Upper lobe of left lung (tissue), 6 donors: ENCODE results near the gene SMIM44. TPM values are rescaled to one million over a fixed set of nuclear protein-coding genes. Genes with fewer than 3 reads are reported as not detected.
"Not testable (repeated sequence)": the region's sequence is repeated elsewhere in the genome, so short reads cannot be mapped to it uniquely, and the experiment has no call there.

Experiments used
- ATAC-seq, 2 donors: fragments of 200-7000 bp; cut with Tn5 transposase; one replicate each; pipeline ENCODE4 v1.9.1; 2022; ENCODE audit warnings: mild to moderate bottlenecking in 2 of 2, moderate library complexity in 2 of 2; ENCODE audit not compliant: low FRiP score in 2 of 2
- DNase-seq, 2 donors: peaks; one replicate each; pipeline ENCODE4 v3.0.0-alpha.2; 2019 to 2020
- H3K27ac ChIP-seq, 4 donors: fragments of 200-600 bp; sonication (generic); one replicate each; pipeline ENCODE4 v1.5.1; 2016 to 2019
- H3K27me3 ChIP-seq, 4 donors: fragments of 200-600 bp; sonication (generic); one replicate each; pipeline ENCODE4 v1.5.1; 2017 to 2019
- H3K36me3 ChIP-seq, 4 donors: fragments of 200-600 bp; sonication (generic); one replicate each; pipeline ENCODE4 v1.5.1; 2016 to 2019
- H3K4me1 ChIP-seq, 4 donors: fragments of 200-600 bp; sonication (generic); one replicate each; pipeline ENCODE4 v1.5.1; 2018 to 2019
- H3K4me3 ChIP-seq, 4 donors: fragments of 200-600 bp; sonication (generic); one replicate each; pipeline ENCODE4 v1.5.1; 2017 to 2019; ENCODE audit warnings: mild to moderate bottlenecking in 2 of 4, moderate library complexity in 1 of 4
- H3K9me3 ChIP-seq, 4 donors: fragments of 200-600 bp; sonication (generic); one replicate each; pipeline ENCODE4 v1.5.1; 2018 to 2019
- CTCF ChIP-seq, 6 experiments: fragments of 450-650 bp in 4 of 6; fragments of 200-600 bp in 2 of 6; sonication (generic) in 2 of 6; IDR thresholded peaks; one replicate each; pipeline ENCODE4 v1.5.1; 2016 to 2019; ENCODE audit warnings: antibody characterized with exemption in 6 of 6
- EP300 ChIP-seq, 4 donors: sonication (generic); formaldehyde crosslinking; IDR thresholded peaks; one replicate each; pipeline ENCODE4 v1.5.1; 2017; ENCODE audit warnings: antibody characterized with exemption in 4 of 4, control low read depth in 2 of 4
- POLR2A ChIP-seq, 4 donors: fragments of 450-650 bp; IDR thresholded peaks; one replicate each; pipeline ENCODE4 v1.5.1; 2016 to 2017; ENCODE audit warnings: antibody characterized with exemption in 4 of 4, mild to moderate bottlenecking in 2 of 4
- POLR2AphosphoS5 ChIP-seq, 2 donors: sonication (generic); formaldehyde crosslinking; IDR thresholded peaks; one replicate each; pipeline ENCODE4 v1.5.1; 2017; ENCODE audit warnings: antibody characterized with exemption in 2 of 2
- WGBS, 2 donors: methylation state at CpG; one replicate each; pipeline ENCODE4 v1.1.5; 2017 to 2018; 5-methylcytosine and 5-hydroxymethylcytosine counted together
- total RNA-seq, 6 donors: library from RNA; depleted of rRNA in 4 of 6; stranded (reverse); fragments of >200 nt in 4 of 6; gene quantifications; one replicate each; pipeline versions ENCODE4 v1.1.0 to v1.2.1, GENCODE V29; 2016 to 2021
- donor health status: DM: no; HTN: no; CAD: no; lungs with moderate emphysema.
- donor health status: DM: no; HTN: yes; CAD: no; lungs with severe emphysema.

Gene SMIM44
- total RNA-seq, 6 donors from 2014 or later, result not detected

- no peaks in the 10 kb centered on the region for H3K27me3 ChIP-seq
- H3K36me3 ChIP-seq, result peaks cover 22 to 75% (median 56%) of the 10 kb centered on the region in 4 donors
- 90 to 92% methylated on average over 21 to 33 of the region's 37 CpGs for WGBS, 2 donors
- DNase-seq (peak in 1 of 2 donors; percentile 67), ATAC-seq (no peak)
- H3K9me3 ChIP-seq, result no peaks in the 10 kb centered on the region
- H3K27ac ChIP-seq, result peak overlapping the region in 2 of 4 donors; percentile 85 to 91
- H3K4me3 ChIP-seq, result no peak overlapping the region
- TF ChIP-seq POLR2A (IDR thresholded peaks at IDR 0.05), result no peak
- TF ChIP-seq CTCF (IDR thresholded peaks at IDR 0.05), result no peak
- no peak for TF ChIP-seq POLR2AphosphoS5 (IDR thresholded peaks at IDR 0.05)
- no peak for TF ChIP-seq EP300 (IDR thresholded peaks at IDR 0.05)
- peaks cover 24 to 51% (median 39%) of the 10 kb centered on the region in 4 donors for H3K4me1 ChIP-seq
These were observed 27.2 kb downstream of the SMIM44 start for GRCh38 chr19:3455960-3456601.

GRCh38 chr19:3455393-3455955, 27.8 kb downstream of the SMIM44 start:
- peak overlapping the region in 2 of 4 donors; percentile 17 to 85 for H3K27ac ChIP-seq
- TF ChIP-seq CTCF (IDR thresholded peaks at IDR 0.05), result no peak
- no peak for TF ChIP-seq EP300 (IDR thresholded peaks at IDR 0.05)
- no peak for ATAC-seq
- no peaks in the 10 kb centered on the region for H3K9me3 ChIP-seq
- peaks cover 26 to 48% (median 41%) of the 10 kb centered on the region in 4 donors for H3K4me1 ChIP-seq
- no peaks in the 10 kb centered on the region for H3K27me3 ChIP-seq
- H3K36me3 ChIP-seq, result peaks cover 22 to 77% (median 55%) of the 10 kb centered on the region in 4 donors
- H3K4me3 ChIP-seq, result no peak overlapping the region
- no peak for DNase-seq
- 84% methylated on average over 7 of the region's 7 CpGs for WGBS, 2 donors

- peaks cover 23 to 44% (median 39%) of the 10 kb centered on the region in 4 donors for H3K4me1 ChIP-seq
- DNase-seq, result no peak
- WGBS, 2 donors, result 93 to 97% methylated on average over 13 to 15 of the region's 15 CpGs
- H3K27ac ChIP-seq, result peak overlapping the region in 2 of 4 donors; percentile 53 to 85
- TF ChIP-seq POLR2A (IDR thresholded peaks at IDR 0.05) (no peak), POLR2AphosphoS5 (IDR thresholded peaks at IDR 0.05) (no peak), EP300 (IDR thresholded peaks at IDR 0.05) (no peak), CTCF (IDR thresholded peaks at IDR 0.05) (no peak)
- no peaks in the 10 kb centered on the region for H3K9me3 ChIP-seq
- no peak overlapping the region for H3K4me3 ChIP-seq
- no peak for ATAC-seq
- H3K27me3 ChIP-seq, result no peaks in the 10 kb centered on the region
- H3K36me3 ChIP-seq, result peaks cover 22 to 78% (median 55%) of the 10 kb centered on the region in 4 donors
These were observed 28.4 kb downstream of the SMIM44 start for GRCh38 chr19:3454656-3455392.

- peak overlapping the region in 2 of 4 donors; percentile 53 to 85 for H3K27ac ChIP-seq
- WGBS, 2 donors, result 96% methylated on average over 25 of the region's 25 CpGs; no CpG with 5 or more reads in 1 of the 2 donors
These were observed 29.4 kb downstream of the SMIM44 start for GRCh38 chr19:3453840-3454239.

GRCh38 chr19:3452942-3453214, 30.4 kb downstream of the SMIM44 start:
- H3K4me3 ChIP-seq, H3K9me3 ChIP-seq, ATAC-seq, DNase-seq, H3K27me3 ChIP-seq: not testable (repeated sequence)
- whole genome bisulfite sequencing, 2 donors, result 94 to 97% methylated on average over 10 of the region's 10 CpGs
- peaks cover 6 to 25% (median 21%) of the 10 kb centered on the region in 4 donors for H3K4me1 ChIP-seq
- H3K27ac ChIP-seq, result peak overlapping the region in 3 of 4 donors; percentile 2 to 85 (median 75)
- peaks cover 25 to 98% (median 70%) of the 10 kb centered on the region in 4 donors for H3K36me3 ChIP-seq

More at GRCh38 chr19:3453840-3454239, 29.4 kb downstream of the SMIM44 start:
- Histone ChIP-seq H3K36me3 (peaks cover 22 to 88% (median 65%) of the 10 kb centered on the region in 4 donors), H3K4me3 (no peak overlapping the region), H3K4me1 (peaks cover 14 to 34% (median 30%) of the 10 kb centered on the region in 4 donors), H3K9me3 (no peaks in the 10 kb centered on the region), H3K27me3 (no peaks in the 10 kb centered on the region)
- no peak for TF ChIP-seq POLR2AphosphoS5 (IDR thresholded peaks at IDR 0.05)
- TF ChIP-seq POLR2A (IDR thresholded peaks at IDR 0.05), result no peak
- TF ChIP-seq CTCF (IDR thresholded peaks at IDR 0.05), result no peak
- TF ChIP-seq EP300 (IDR thresholded peaks at IDR 0.05), result no peak
- ATAC-seq, result no peak
- DNase-seq, result peak in 1 of 2 donors; percentile 81
